ENCODE measurements around the gene RHBG. TPM values are rescaled to one million over a fixed set of nuclear protein-coding genes. Genes with fewer than 3 reads are reported as not detected.

RHBG gene
- total RNA-seq, 1 experiment from 2014 or later, result 1.5 TPM

GRCh38 chr1:156367383-156368156 lies 1.4 kb upstream of the RHBG start:
- Histone ChIP-seq H3K4ac (ENCODE audit: low read depth, low read length) (no peak overlapping the region), H3K23me2 (ENCODE audit: insufficient read length, low read depth, low read length, poor library complexity, severe bottlenecking) (peaks cover 4% of the 10 kb centered on the region), H3K4me2 (ENCODE audit: insufficient read depth, insufficient read length, low read length) (no peak overlapping the region), H2BK5ac (ENCODE audit: insufficient read length, low read length) (no peak overlapping the region), H3K23ac (ENCODE audit: insufficient read length, low read depth, low read length) (no peak overlapping the region), H3T11ph (ENCODE audit: low read length) (no peak overlapping the region), H3K79me2 (ENCODE audit: insufficient read depth, low read length) (no peaks in the 10 kb centered on the region), H4K8ac (replicated peaks; ENCODE audit: insufficient read length, low read depth, low read length) (no peak overlapping the region), H3K9me3 (ENCODE audit: control insufficient read depth, low read depth, low read length) (no peaks in the 10 kb centered on the region), H2BK12ac (ENCODE audit: insufficient read length, low read depth, low read length) (no peak overlapping the region), H3K4me1 (ENCODE audit: insufficient read depth, low read length) (no peaks in the 10 kb centered on the region), H2BK20ac (ENCODE audit: low read depth, low read length, poor library complexity, severe bottlenecking) (no peak overlapping the region), H4K5ac (ENCODE audit: insufficient read length, low read depth, low read length) (no peak overlapping the region), H3K27ac (ENCODE audit: insufficient read length, low read depth, low read length) (no peak overlapping the region), H4K91ac (ENCODE audit: insufficient read length, low read depth, low read length) (no peak overlapping the region), H3K18ac (ENCODE audit: insufficient read length, low read depth, low read length) (no peak overlapping the region), H3K27me3 (ENCODE audit: insufficient read depth, low read length) (no peaks in the 10 kb centered on the region; the same call in 1 of the 2 replicates), H3K56ac (ENCODE audit: insufficient read length, low read depth, low read length) (no peak overlapping the region), H4K20me1 (ENCODE audit: control insufficient read depth, insufficient read depth, insufficient read length) (no peaks in the 10 kb centered on the region), H3K14ac (ENCODE audit: insufficient read depth, low read length) (no peak overlapping the region), H2AFZ (ENCODE audit: low read length) (no peak overlapping the region), H2BK15ac (ENCODE audit: low read depth, low read length) (no peak overlapping the region), H2AK5ac (ENCODE audit: insufficient read length, low read length) (no peak overlapping the region), H3K79me1 (ENCODE audit: insufficient read depth, low read depth, low read length, poor library complexity, severe bottlenecking) (no peaks in the 10 kb centered on the region), H3K9ac (ENCODE audit: extremely low read depth, insufficient read length, low read length) (no peak overlapping the region), H2BK120ac (ENCODE audit: low read depth, low read length, poor library complexity, severe bottlenecking) (no peak overlapping the region)
- Mint-ChIP-seq H3K27ac (no peak overlapping the region), H3K4me1 (peaks cover 19 to 32% of the 10 kb centered on the region in 2 experiments), H3K9me3 (no peaks in the 10 kb centered on the region), H3K4me3 (no peak overlapping the region), H3K27me3 (ENCODE audit: low read depth) (peaks cover 55% of the 10 kb centered on the region), H3K36me3 (ENCODE audit: insufficient read depth in 1 of 3, low read depth in 3 of 3) (no peaks in the 10 kb centered on the region; a peak in 1 of 7 replicates)
- no peak for DNase-seq
- TF ChIP-seq CTCF (conservative IDR thresholded peaks at IDR 0.05), result no peak
- WGBS (ENCODE audit: extremely low coverage, insufficient read length, low lambda C conversion rate), result no CpG with 5 or more reads among the region's 9 CpGs
